ENCODE measurements around the gene VASH1. TPM values are rescaled to one million over a fixed set of nuclear protein-coding genes. Genes with fewer than 3 reads are reported as not detected.
A peak's percentile ranks its signal among the peaks of the same experiment; 100 is the strongest.

Gene VASH1
- total RNA-seq, 1 donor from 2014 or later: 10.3 TPM

- Mint-ChIP-seq H3K4me3 (no peak overlapping the region), H3K9me3 (peaks cover 49% of the 10 kb centered on the region), H3K27ac (no peak overlapping the region), H3K36me3 (peaks cover 7% of the 10 kb centered on the region), H3K4me1 (no peaks in the 10 kb centered on the region), H3K27me3 (ENCODE audit: insufficient read depth, low read depth) (peaks cover 2% of the 10 kb centered on the region)
- H3K4me1 ChIP-seq: no peaks in the 10 kb centered on the region
- no peaks in the 10 kb centered on the region for H3K79me2 ChIP-seq (ENCODE audit: low read depth)
- TF ChIP-seq CTCF (IDR thresholded peaks at IDR 0.05): no peak
- no peak overlapping the region for H3K4me2 ChIP-seq
- no peak overlapping the region for H3K4me3 ChIP-seq
- no peak overlapping the region for H3K27ac ChIP-seq
- H3K9ac ChIP-seq: no peak overlapping the region
- H2AFZ ChIP-seq (replicated peaks): no peak overlapping the region
- no peaks in the 10 kb centered on the region for H3K9me3 ChIP-seq (ENCODE audit: low read depth)
- no peaks in the 10 kb centered on the region for H3F3A ChIP-seq (ENCODE audit: low read depth)
- no peaks in the 10 kb centered on the region for H3K36me3 ChIP-seq
- no peaks in the 10 kb centered on the region for H4K20me1 ChIP-seq (ENCODE audit: low read depth)
- no peak for DNase-seq (ENCODE audit: low spot score)
- H3K27me3 ChIP-seq: no peaks in the 10 kb centered on the region
Observed at GRCh38 chr14:76742185-76742584, 19.1 kb upstream of the VASH1 start.

- H3K4me2 ChIP-seq: no peak overlapping the region
- no peak overlapping the region for H3K4me3 ChIP-seq
- no peaks in the 10 kb centered on the region for H3F3A ChIP-seq (ENCODE audit: low read depth)
- peaks cover 53% of the 10 kb centered on the region for H3K9me3 Mint-ChIP-seq
- H3K27ac Mint-ChIP-seq: no peak overlapping the region
- no peaks in the 10 kb centered on the region for H4K20me1 ChIP-seq (ENCODE audit: low read depth)
- no peaks in the 10 kb centered on the region for H3K4me1 ChIP-seq
- H3K4me3 Mint-ChIP-seq: no peak overlapping the region
- no peak for DNase-seq (ENCODE audit: low spot score)
- H3K4me1 Mint-ChIP-seq: no peaks in the 10 kb centered on the region
- peaks cover 2% of the 10 kb centered on the region for H3K27me3 Mint-ChIP-seq (ENCODE audit: insufficient read depth, low read depth)
- H2AFZ ChIP-seq (replicated peaks): no peak overlapping the region
- H3K79me2 ChIP-seq (ENCODE audit: low read depth): no peaks in the 10 kb centered on the region
- no peak overlapping the region for H3K27ac ChIP-seq
- no peaks in the 10 kb centered on the region for H3K36me3 ChIP-seq
- TF ChIP-seq CTCF (IDR thresholded peaks at IDR 0.05): no peak
- TF ChIP-seq EZH2 (IDR thresholded peaks at IDR 0.05): no peak
- no peak for TF ChIP-seq EZH2phosphoT487 (IDR thresholded peaks at IDR 0.05)
- peaks cover 7% of the 10 kb centered on the region for H3K36me3 Mint-ChIP-seq
- H3K27me3 ChIP-seq: no peaks in the 10 kb centered on the region
- no peak overlapping the region for H3K9ac ChIP-seq
- no peaks in the 10 kb centered on the region for H3K9me3 ChIP-seq (ENCODE audit: low read depth)
Observed at GRCh38 chr14:76742966-76743365, 18.3 kb upstream of the VASH1 start.

GRCh38 chr14:76752744-76753143 lies 8.5 kb upstream of the VASH1 start:
- Histone ChIP-seq H3K9me3 (ENCODE audit: low read depth) (no peaks in the 10 kb centered on the region), H3K9ac (no peak overlapping the region), H3K79me2 (ENCODE audit: low read depth) (no peaks in the 10 kb centered on the region), H2AFZ (replicated peaks) (no peak overlapping the region), H3K4me2 (no peak overlapping the region), H4K20me1 (ENCODE audit: low read depth) (no peaks in the 10 kb centered on the region), H3K36me3 (no peaks in the 10 kb centered on the region), H3K4me1 (no peaks in the 10 kb centered on the region), H3F3A (ENCODE audit: low read depth) (no peaks in the 10 kb centered on the region), H3K4me3 (no peak overlapping the region), H3K27ac (no peak overlapping the region), H3K27me3 (no peaks in the 10 kb centered on the region)
- DNase-seq (ENCODE audit: low spot score): peak; percentile 0
- peaks cover 6% of the 10 kb centered on the region for H3K9me3 Mint-ChIP-seq
- TF ChIP-seq CTCF (IDR thresholded peaks at IDR 0.05) (no peak), EZH2phosphoT487 (IDR thresholded peaks at IDR 0.05) (no peak), EZH2 (IDR thresholded peaks at IDR 0.05) (no peak)
- peaks cover 4% of the 10 kb centered on the region for H3K27me3 Mint-ChIP-seq (ENCODE audit: insufficient read depth, low read depth)
- peaks cover 6% of the 10 kb centered on the region for H3K4me1 Mint-ChIP-seq
- peak overlapping the region; percentile 57 for H3K27ac Mint-ChIP-seq
- H3K36me3 Mint-ChIP-seq: no peaks in the 10 kb centered on the region
- peak overlapping the region; percentile 21 for H3K4me3 Mint-ChIP-seq
